D721Med (cell line): ENCODE results near the gene UBE2U.

Experiments
- DNase-seq: peaks from one replicate; pipeline ENCODE4 v3.0.0; 2011; ENCODE audit warnings: low spot score; ENCODE audit not compliant: insufficient read length
- FAIRE-seq: peaks from 2 replicates; lab custom pipeline; 2011; peaks lifted over from hg19 to GRCh38; lab: Jason Lieb, UNC
- CTCF ChIP-seq: IDR thresholded peaks from 2 replicates; pipeline ENCODE4 v1.5.1; 2012; ENCODE audit warnings: mild to moderate bottlenecking, control low read depth; ENCODE audit not compliant: insufficient read depth; ENCODE audit errors: missing control alignments

Gene UBE2U

GRCh38 chr1:64176659-64177058 is 26.8 kb upstream of the UBE2U start:
- DNase-seq: no peak
- TF ChIP-seq CTCF: no peak
- FAIRE-seq: no peak

GRCh38 chr1:64179588-64179987 is 23.8 kb upstream of the UBE2U start:
- DNase-seq (no peak), FAIRE-seq (no peak)
- no peak for TF ChIP-seq CTCF

DNA sequence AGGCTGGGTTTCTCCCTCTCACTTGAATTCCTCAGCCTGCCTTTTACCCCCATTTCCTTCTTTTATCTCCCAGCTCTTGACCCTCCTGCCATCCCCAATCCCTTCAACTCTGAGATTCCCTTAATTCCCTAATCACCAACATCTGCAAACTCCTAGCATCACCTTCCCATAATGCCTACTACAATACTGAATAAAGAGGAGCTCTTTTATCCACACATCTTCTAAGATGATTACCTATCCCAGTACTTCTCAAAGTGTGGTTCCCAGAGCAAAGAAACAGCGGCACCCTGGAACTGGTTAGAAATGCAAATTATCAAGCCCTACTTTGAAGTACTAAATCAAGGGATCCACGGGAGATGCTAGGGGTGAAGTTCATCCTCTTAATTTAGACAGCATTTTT is 21.2 kb upstream of the UBE2U start:
- DNase-seq (no peak), FAIRE-seq (no peak)
- no peak for TF ChIP-seq CTCF

- TF ChIP-seq CTCF: no peak
- DNase-seq (no peak), FAIRE-seq (no peak)
Observed at GRCh38 chr1:64183395-64184002, 19.9 kb upstream of the UBE2U start.

DNA sequence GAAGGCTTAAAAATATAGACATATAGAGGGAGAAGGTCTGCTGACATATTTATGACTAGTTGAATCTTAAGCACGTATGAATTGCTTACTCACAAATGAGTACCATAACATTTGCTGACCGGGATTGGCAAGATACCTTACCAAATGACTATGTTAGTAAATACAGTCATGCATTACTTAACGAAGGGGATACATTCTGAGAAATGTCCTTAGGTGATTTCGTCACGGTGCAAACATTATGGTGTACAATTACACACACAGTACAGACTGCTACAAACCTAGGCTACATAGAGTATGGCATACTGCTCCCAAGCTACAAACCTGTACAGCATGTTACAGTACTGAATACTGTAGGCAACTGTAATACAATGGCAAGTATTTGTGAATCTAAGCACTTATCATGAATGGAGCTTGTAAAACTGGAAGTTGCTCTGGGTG is 19.4 kb upstream of the UBE2U start:
- no peak for TF ChIP-seq CTCF
- DNase-seq (no peak), FAIRE-seq (peak; percentile 21)

DNA sequence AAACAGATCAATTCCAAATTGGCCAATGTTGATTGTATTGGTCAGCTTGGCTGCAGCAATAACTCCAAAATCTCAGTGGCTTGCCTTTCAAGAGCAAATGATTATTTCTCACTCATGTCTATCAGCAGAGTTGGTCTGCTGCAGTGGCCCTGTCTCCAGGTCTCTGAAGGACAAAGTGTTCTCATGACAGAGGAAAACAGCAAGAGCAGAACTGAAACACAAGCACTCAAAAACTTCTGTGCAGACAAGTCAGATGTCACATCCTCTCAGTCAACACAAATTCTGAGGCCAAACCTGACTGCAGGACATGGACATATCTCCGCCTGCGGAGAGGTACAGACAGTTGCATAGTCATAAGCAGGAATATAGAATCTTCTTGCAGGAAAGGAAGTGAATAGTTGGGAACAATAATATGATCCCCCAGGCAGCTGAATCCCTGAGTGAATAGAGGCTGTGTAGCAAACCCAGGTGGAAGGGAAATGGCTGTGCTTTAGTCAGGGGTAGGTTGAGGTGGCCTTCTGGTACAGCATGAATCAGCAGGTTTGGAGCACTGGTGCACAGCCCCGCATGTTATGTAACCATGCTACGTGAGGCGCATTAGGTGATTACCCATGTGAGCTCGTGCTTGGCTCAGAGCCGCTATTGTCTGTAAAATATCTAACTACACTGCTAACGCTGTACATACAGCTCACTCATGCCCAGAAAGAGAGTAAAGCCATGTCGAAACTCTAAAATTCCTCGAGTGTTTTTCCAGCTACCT is 17.1 kb upstream of the UBE2U start:
- FAIRE-seq (no peak), DNase-seq (no peak)
- TF ChIP-seq CTCF: no peak

GRCh38 chr1:64186898-64187280 is 16.5 kb upstream of the UBE2U start:
- DNase-seq (no peak), FAIRE-seq (no peak)
- no peak for TF ChIP-seq CTCF
